ENCODE data around the gene USH1C. TPM values are rescaled to one million over a fixed set of nuclear protein-coding genes. Genes with fewer than 3 reads are reported as not detected.

The USH1C gene
- total RNA-seq, 1 experiment from 2014 or later = 2.1 TPM

- no peak for DNase-seq (ENCODE audit: low read depth)
- in situ Hi-C loops (cut with HindIII; ENCODE audit: low pct_unique_long_range_greater_than_20kb, low sequenced_read_pairs) = no loop called here
Observed at GRCh38 chr11:17533778-17534415, 10.3 kb downstream of the USH1C start.

- in situ Hi-C loops (cut with HindIII; ENCODE audit: low pct_unique_long_range_greater_than_20kb, low sequenced_read_pairs) = no loop called here
- DNase-seq (ENCODE audit: low read depth) = no peak
Observed at GRCh38 chr11:17533341-17533740, 10.9 kb downstream of the USH1C start.

- in situ Hi-C loops (cut with HindIII; ENCODE audit: low pct_unique_long_range_greater_than_20kb, low sequenced_read_pairs) = no loop called here
- DNase-seq (ENCODE audit: low read depth) = no peak
Observed at GRCh38 chr11:17532784-17533183, 11.4 kb downstream of the USH1C start.

GRCh38 chr11:17531636-17532113, 12.5 kb downstream of the USH1C start:
- no peak for DNase-seq (ENCODE audit: low read depth)
- in situ Hi-C loops (cut with HindIII; ENCODE audit: low pct_unique_long_range_greater_than_20kb, low sequenced_read_pairs) = no loop called here

- in situ Hi-C loops (cut with HindIII; ENCODE audit: low pct_unique_long_range_greater_than_20kb, low sequenced_read_pairs) = no loop called here
- DNase-seq (ENCODE audit: low read depth) = no peak
Observed at GRCh38 chr11:17531071-17531600, 13.1 kb downstream of the USH1C start.

GRCh38 chr11:17529844-17530185, 14.4 kb downstream of the USH1C start:
- no peak for DNase-seq (ENCODE audit: low read depth)
- in situ Hi-C loops (cut with HindIII; ENCODE audit: low pct_unique_long_range_greater_than_20kb, low sequenced_read_pairs) = no loop called here

GRCh38 chr11:17528906-17529843, 15.0 kb downstream of the USH1C start:
- in situ Hi-C loops (cut with HindIII; ENCODE audit: low pct_unique_long_range_greater_than_20kb, low sequenced_read_pairs) = no loop called here
- DNase-seq (ENCODE audit: low read depth) = no peak

GRCh38 chr11:17528181-17528691, 16.0 kb downstream of the USH1C start:
- peak; percentile 39 for DNase-seq (ENCODE audit: low read depth)
- in situ Hi-C loops (cut with HindIII; ENCODE audit: low pct_unique_long_range_greater_than_20kb, low sequenced_read_pairs) = no loop called here

- DNase-seq (ENCODE audit: low read depth) = no peak
- in situ Hi-C loops (cut with HindIII; ENCODE audit: low pct_unique_long_range_greater_than_20kb, low sequenced_read_pairs) = no loop called here
Observed at GRCh38 chr11:17527628-17527995, 16.6 kb downstream of the USH1C start.

- in situ Hi-C loops (cut with HindIII; ENCODE audit: low pct_unique_long_range_greater_than_20kb, low sequenced_read_pairs) = no loop called here
- DNase-seq (ENCODE audit: low read depth) = peak; percentile 38
Observed at GRCh38 chr11:17526931-17527627, 17.1 kb downstream of the USH1C start.

- in situ Hi-C loops (cut with HindIII; ENCODE audit: low pct_unique_long_range_greater_than_20kb, low sequenced_read_pairs) = no loop called here
- no peak for DNase-seq (ENCODE audit: low read depth)
Observed at GRCh38 chr11:17526326-17526725, 17.9 kb downstream of the USH1C start.

GRCh38 chr11:17525570-17525969, 18.6 kb downstream of the USH1C start:
- DNase-seq (ENCODE audit: low read depth) = peak; percentile 50
- in situ Hi-C loops (cut with HindIII; ENCODE audit: low pct_unique_long_range_greater_than_20kb, low sequenced_read_pairs) = no loop called here

- in situ Hi-C loops (cut with HindIII; ENCODE audit: low pct_unique_long_range_greater_than_20kb, low sequenced_read_pairs) = no loop called here
- DNase-seq (ENCODE audit: low read depth) = no peak
Observed at GRCh38 chr11:17524221-17524620, 20.0 kb downstream of the USH1C start.

- no peak for DNase-seq (ENCODE audit: low read depth)
- in situ Hi-C loops (cut with HindIII; ENCODE audit: low pct_unique_long_range_greater_than_20kb, low sequenced_read_pairs) = no loop called here
Observed at GRCh38 chr11:17522655-17523054, 21.6 kb downstream of the USH1C start.

- DNase-seq (ENCODE audit: low read depth) = no peak
- in situ Hi-C loops (cut with HindIII; ENCODE audit: low pct_unique_long_range_greater_than_20kb, low sequenced_read_pairs) = no loop called here
Observed at GRCh38 chr11:17521106-17521900, 22.9 kb downstream of the USH1C start.

- in situ Hi-C loops (cut with HindIII; ENCODE audit: low pct_unique_long_range_greater_than_20kb, low sequenced_read_pairs) = no loop called here
- DNase-seq (ENCODE audit: low read depth) = no peak
Observed at GRCh38 chr11:17519061-17519885, 24.9 kb downstream of the USH1C start.

GRCh38 chr11:17518366-17518765, 25.9 kb downstream of the USH1C start:
- no peak for DNase-seq (ENCODE audit: low read depth)
- in situ Hi-C loops (cut with HindIII; ENCODE audit: low pct_unique_long_range_greater_than_20kb, low sequenced_read_pairs) = no loop called here

All from Caki2 (cell line).